IgD-negative memory B cell (primary cell): ENCODE measurements around the gene KDM2A. TPM values are rescaled to one million over a fixed set of nuclear protein-coding genes. Genes with fewer than 3 reads are reported as not detected.
"Not testable (repeated sequence)": the region's sequence is repeated elsewhere in the genome, so short reads cannot be mapped to it uniquely, and the experiment has no call there.

Experiments
- H3K27ac Mint-ChIP-seq, 3 donors: one replicate each; pipeline ENCODE4 v1.8.0; 2020 to 2022; ENCODE audit warnings: mild to moderate bottlenecking in 3 of 3, mixed read lengths in 3 of 3, moderate library complexity in 1 of 3
- H3K27me3 Mint-ChIP-seq: one replicate; pipeline ENCODE4 v1.8.0; 2021; ENCODE audit warnings: mixed read lengths
- H3K36me3 Mint-ChIP-seq: one replicate; pipeline ENCODE4 v1.8.0; 2020; ENCODE audit warnings: mild to moderate bottlenecking, mixed read lengths
- H3K4me1 Mint-ChIP-seq, 3 donors: one replicate each; pipeline ENCODE4 v1.8.0; 2020 to 2022; ENCODE audit warnings: mixed read lengths in 3 of 3, mild to moderate bottlenecking in 1 of 3
- H3K4me3 Mint-ChIP-seq, 4 donors: one replicate each; pipeline ENCODE4 v1.8.0; 2020 to 2022; ENCODE audit warnings: mild to moderate bottlenecking in 4 of 4, mixed read lengths in 4 of 4, moderate library complexity in 3 of 4
- H3K9me3 Mint-ChIP-seq, 3 donors: one replicate each; pipeline ENCODE4 v1.8.0; 2020 to 2021; ENCODE audit warnings: mixed read lengths in 3 of 3, mild to moderate bottlenecking in 1 of 3
- polyA plus RNA-seq: library from polyadenylated mRNA; unstranded; fragments of 300-500 nt; fragmentation: Illumina TruSeq; gene quantifications from one replicate; pipeline ENCODE4 v1.2.3, GENCODE V29; 2021

The KDM2A gene
- polyA plus RNA-seq, 1 donor from 2014 or later, result 25.1 TPM

DNA sequence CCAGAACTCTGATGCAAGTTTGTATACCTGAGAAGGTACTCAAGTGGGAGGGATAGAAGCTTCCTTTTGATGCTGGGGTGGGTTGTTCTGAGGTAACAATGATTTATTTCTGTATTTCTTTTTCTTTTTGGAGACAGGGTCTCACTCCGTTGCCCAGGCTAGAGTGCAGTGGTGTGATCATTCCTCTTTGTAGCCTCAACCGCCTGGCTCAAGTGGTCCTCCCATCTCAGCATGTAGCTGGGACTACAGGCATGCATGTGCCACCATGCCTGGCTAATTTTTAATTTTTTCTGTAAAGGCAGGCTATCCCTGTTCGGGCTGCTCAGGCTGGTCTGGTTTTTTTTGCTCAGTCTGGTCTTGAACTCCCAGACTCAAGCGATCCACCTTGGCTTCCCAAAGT, 7.9 kb downstream of the KDM2A start:
- H3K36me3 Mint-ChIP-seq, result peaks cover 7% of the 10 kb centered on the region
- H3K27me3 Mint-ChIP-seq, result no peaks in the 10 kb centered on the region
- no peak overlapping the region for H3K27ac Mint-ChIP-seq
- H3K4me1 Mint-ChIP-seq, result peaks cover 18 to 22% (median 19%) of the 10 kb centered on the region in 3 donors
- H3K9me3 Mint-ChIP-seq, result no peaks in the 10 kb centered on the region
- H3K4me3 Mint-ChIP-seq, result no peak overlapping the region

GRCh38 chr11:67130861-67131260, 11.8 kb downstream of the KDM2A start:
- Mint-ChIP-seq H3K4me1 (peaks cover 22 to 26% (median 23%) of the 10 kb centered on the region in 3 donors), H3K36me3 (peaks cover 12% of the 10 kb centered on the region)
- H3K27me3 Mint-ChIP-seq, H3K27ac Mint-ChIP-seq, H3K9me3 Mint-ChIP-seq, H3K4me3 Mint-ChIP-seq: not testable (repeated sequence)

- peaks cover 14% of the 10 kb centered on the region for H3K36me3 Mint-ChIP-seq
Observed at GRCh38 chr11:67136156-67136555, 17.1 kb downstream of the KDM2A start.

DNA sequence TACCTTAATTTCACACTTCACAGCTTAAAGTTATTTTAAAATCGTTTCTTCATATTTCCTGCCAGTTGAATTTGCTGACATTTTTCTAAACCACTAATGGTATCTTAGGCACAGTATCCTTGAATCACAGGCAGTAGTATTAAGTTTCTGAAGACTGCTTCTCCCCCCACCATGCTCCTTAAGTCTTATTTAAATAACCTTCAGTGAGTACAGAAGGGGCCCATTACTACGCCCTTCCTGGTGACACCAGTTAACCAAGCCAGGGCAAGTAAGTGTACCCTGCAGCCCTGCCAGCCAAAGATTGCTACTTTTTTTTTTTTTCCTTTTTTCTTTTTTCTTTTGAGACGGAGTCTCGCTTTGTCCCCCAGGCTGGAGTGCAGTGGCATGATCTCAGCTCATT, 19.9 kb downstream of the KDM2A start:
- Mint-ChIP-seq H3K4me1 (peaks cover 8 to 12% (median 11%) of the 10 kb centered on the region in 3 donors), H3K27me3 (no peaks in the 10 kb centered on the region), H3K27ac (no peak overlapping the region), H3K9me3 (no peaks in the 10 kb centered on the region), H3K4me3 (no peak overlapping the region), H3K36me3 (peaks cover 10% of the 10 kb centered on the region)

More at GRCh38 chr11:67136156-67136555, 17.1 kb downstream of the KDM2A start:
- Mint-ChIP-seq H3K9me3 (no peaks in the 10 kb centered on the region), H3K27me3 (no peaks in the 10 kb centered on the region), H3K4me3 (no peak overlapping the region), H3K27ac (peak overlapping the region in 1 of 3 donors; percentile 20), H3K4me1 (peaks cover 14 to 21% (median 21%) of the 10 kb centered on the region in 3 donors)

DNA sequence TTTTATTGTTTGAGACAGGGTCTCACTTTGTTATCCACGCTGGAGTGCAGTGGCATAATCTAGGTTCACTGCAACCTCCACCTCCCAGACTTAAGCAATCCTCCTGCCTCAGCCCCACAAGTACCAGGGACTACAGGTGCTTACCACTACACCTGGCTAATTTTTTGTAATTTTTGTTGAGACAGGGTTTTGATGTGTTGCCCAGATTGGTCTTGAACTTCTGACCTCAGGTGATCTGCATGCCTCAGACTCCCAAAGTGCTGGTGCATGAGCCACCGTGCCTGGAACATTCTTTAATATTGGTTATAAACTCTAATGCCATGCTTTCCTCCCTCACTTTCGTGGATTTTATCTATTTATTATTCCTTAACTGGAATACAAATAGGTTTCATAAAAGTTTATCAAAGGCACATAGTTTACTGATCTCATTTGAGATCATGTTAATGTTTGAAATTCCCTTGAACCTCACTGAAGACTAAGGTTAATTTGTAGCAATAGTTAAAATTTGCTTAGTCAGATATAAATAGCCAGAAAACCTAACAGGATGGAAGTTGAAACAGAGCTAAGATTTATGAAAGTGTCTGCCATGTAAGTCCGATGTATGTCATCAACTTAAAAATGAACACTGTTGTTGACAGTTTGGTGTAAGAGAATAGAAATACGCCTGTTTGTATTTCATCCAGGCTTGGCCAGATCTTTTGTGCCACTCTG, 27.6 kb downstream of the KDM2A start:
- no peak overlapping the region for H3K27ac Mint-ChIP-seq
- H3K27me3 Mint-ChIP-seq, result no peaks in the 10 kb centered on the region
- H3K9me3 Mint-ChIP-seq, result no peaks in the 10 kb centered on the region

DNA sequence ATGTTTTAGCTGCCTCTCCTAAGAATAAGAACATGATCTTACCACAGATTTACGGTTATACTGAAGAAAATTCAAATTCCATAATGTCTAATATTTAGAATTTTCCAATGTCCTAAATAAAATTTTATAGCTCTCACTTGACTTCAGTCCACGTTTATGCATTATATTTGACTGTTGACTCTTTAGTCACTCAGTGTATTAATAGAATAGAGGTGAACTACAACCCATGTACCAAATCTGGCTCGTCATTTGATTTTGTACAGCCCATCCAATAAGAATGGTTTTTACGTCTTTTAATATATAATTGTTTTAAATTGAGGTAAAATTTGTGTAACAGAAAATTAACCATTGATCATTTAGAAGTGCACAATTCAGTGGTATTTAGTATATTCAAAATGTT, 34.9 kb downstream of the KDM2A start:
- Mint-ChIP-seq H3K27me3 (no peaks in the 10 kb centered on the region), H3K4me1 (peaks cover 5 to 15% (median 6%) of the 10 kb centered on the region in 3 donors), H3K27ac (no peak overlapping the region), H3K36me3 (peaks cover 3% of the 10 kb centered on the region), H3K9me3 (no peaks in the 10 kb centered on the region), H3K4me3 (no peak overlapping the region)

More for the DNA sequence above, 27.6 kb downstream of the KDM2A start:
- Mint-ChIP-seq H3K4me1 (peaks cover 0 to 7% (median 3%) of the 10 kb centered on the region in 3 donors), H3K36me3 (peaks cover 4% of the 10 kb centered on the region), H3K4me3 (no peak overlapping the region)

DNA sequence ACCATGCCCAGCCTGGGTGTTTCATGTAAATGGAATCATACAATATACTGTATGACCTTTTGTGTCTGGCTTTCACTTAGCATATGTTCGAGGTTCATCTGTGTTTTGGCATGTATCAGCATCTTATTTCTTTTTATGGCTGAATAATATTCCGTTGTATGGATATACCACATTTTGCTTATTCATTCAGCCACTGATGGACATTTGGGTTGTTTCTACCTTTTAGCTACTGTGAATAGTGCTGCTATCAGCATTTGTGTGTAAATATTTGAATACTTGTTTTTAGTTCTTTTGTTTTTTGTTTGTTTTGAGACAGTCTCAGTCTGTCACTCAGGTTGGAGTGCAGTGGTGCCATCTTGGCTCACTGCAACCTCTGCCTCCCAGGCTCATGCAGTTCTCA, 35.7 kb downstream of the KDM2A start:
- peaks cover 5 to 21% (median 11%) of the 10 kb centered on the region in 3 donors for H3K4me1 Mint-ChIP-seq
- H3K9me3 Mint-ChIP-seq, result no peaks in the 10 kb centered on the region
- no peak overlapping the region for H3K4me3 Mint-ChIP-seq
- H3K27me3 Mint-ChIP-seq, result no peaks in the 10 kb centered on the region
- H3K27ac Mint-ChIP-seq, result no peak overlapping the region
- H3K36me3 Mint-ChIP-seq, result peaks cover 3% of the 10 kb centered on the region

DNA sequence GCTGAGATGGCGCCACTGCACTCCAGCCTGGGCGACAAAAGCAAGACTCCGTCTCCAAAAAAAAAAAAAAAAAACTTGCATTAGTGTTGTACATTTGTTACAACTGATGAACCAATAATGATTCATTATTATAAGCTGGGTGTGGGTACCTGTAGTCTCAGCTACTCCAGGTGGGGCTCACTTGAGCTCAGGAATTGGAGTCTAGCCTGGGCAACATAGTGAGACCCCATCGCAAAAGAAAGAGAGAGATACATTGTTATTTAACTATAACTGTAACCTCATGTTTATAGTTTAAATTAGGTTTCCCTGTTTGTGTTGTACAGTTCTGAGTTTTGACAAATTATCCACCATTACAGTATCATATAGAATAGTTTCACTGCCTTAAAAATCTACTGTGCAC, 38.6 kb downstream of the KDM2A start:
- Mint-ChIP-seq H3K4me1 (peaks cover 11 to 36% (median 16%) of the 10 kb centered on the region in 3 donors), H3K36me3 (no peaks in the 10 kb centered on the region), H3K4me3 (no peak overlapping the region), H3K9me3 (no peaks in the 10 kb centered on the region), H3K27me3 (no peaks in the 10 kb centered on the region), H3K27ac (no peak overlapping the region)

- no peaks in the 10 kb centered on the region for H3K9me3 Mint-ChIP-seq
Observed at GRCh38 chr11:67158221-67158620, 39.2 kb downstream of the KDM2A start.

GRCh38 chr11:67160045-67160444, 41.0 kb downstream of the KDM2A start:
- H3K36me3 Mint-ChIP-seq, result peaks cover 1% of the 10 kb centered on the region
- H3K4me3 Mint-ChIP-seq, result no peak overlapping the region
- H3K9me3 Mint-ChIP-seq, result no peaks in the 10 kb centered on the region
- peaks cover 14 to 42% (median 22%) of the 10 kb centered on the region in 3 donors for H3K4me1 Mint-ChIP-seq
- H3K27me3 Mint-ChIP-seq, result no peaks in the 10 kb centered on the region
- H3K27ac Mint-ChIP-seq, result peak overlapping the region in 1 of 3 donors; percentile 1

More at GRCh38 chr11:67158221-67158620, 39.2 kb downstream of the KDM2A start:
- Mint-ChIP-seq H3K4me3 (no peak overlapping the region), H3K4me1 (peaks cover 13 to 40% (median 17%) of the 10 kb centered on the region in 3 donors), H3K27me3 (no peaks in the 10 kb centered on the region), H3K36me3 (peaks cover 1% of the 10 kb centered on the region), H3K27ac (no peak overlapping the region)

DNA sequence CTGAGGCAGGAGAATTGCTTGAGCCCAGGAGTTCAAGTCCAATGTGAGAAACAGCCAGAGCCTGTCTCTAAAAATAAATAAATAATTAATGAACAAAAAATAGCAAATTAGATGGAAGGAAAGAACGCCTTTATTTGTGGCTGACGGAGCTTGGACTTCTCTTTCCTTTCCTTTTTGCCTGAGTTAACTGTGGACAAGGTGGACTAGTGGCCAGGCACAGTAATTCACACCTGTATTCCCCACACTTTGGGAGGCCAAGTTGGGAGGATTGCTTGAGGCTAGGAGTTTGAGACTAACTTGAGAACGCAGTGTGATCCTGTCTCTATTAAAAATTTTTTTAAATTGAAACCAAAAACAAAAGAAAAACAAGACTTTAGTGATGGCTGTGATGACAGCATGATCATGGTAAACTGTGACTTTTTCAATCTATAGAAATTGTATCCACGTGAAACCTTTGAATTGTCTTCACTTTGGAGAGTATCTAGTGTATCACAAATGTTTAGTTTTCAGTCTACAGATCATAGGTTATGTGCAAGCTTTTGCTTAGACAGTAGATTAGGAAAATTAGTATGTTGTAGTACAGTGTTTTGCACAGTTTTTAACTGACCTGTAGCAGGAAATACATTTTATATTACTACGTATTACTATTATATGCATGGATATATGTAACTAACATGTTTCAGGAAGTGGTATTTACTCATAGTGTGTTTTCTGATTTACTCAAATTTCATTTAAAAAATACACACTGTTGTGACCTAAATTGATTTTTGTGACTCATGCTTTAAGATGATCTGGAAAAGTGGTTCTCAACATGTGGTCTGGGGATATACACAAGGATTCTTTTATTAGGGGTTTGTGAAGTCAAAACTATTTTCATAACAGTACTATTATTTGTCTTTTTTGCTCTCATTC, 42.1 kb downstream of the KDM2A start:
- peaks cover 1% of the 10 kb centered on the region for H3K36me3 Mint-ChIP-seq
- H3K4me3 Mint-ChIP-seq, result no peak overlapping the region
- peaks cover 18 to 52% (median 30%) of the 10 kb centered on the region in 3 donors for H3K4me1 Mint-ChIP-seq

DNA sequence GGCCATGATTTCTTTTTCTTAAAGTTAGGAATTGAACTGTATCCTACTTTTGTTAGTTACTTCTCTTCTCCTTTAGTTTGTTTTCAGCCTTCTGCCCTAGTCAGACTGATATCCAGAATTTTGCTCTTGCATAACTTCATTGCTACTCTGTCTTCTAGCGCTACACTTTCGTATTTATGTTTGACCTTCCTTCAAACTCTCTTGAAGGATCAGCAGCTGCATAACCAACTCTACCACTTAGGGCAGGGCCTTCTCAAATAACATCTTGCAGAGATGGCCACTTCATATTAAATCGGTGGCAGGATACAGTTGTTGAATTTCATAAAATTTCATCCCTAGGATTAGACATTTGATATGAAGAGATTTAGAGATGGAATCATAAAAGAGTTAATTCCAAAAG, 43.9 kb downstream of the KDM2A start:
- H3K4me3 Mint-ChIP-seq, result no peak overlapping the region
- H3K4me1 Mint-ChIP-seq, result peaks cover 25 to 48% (median 38%) of the 10 kb centered on the region in 3 donors
- no peaks in the 10 kb centered on the region for H3K9me3 Mint-ChIP-seq
- peaks cover 1% of the 10 kb centered on the region for H3K36me3 Mint-ChIP-seq
- no peak overlapping the region for H3K27ac Mint-ChIP-seq
- no peaks in the 10 kb centered on the region for H3K27me3 Mint-ChIP-seq

More for the DNA sequence above, 42.1 kb downstream of the KDM2A start:
- H3K9me3 Mint-ChIP-seq, result no peaks in the 10 kb centered on the region
- no peaks in the 10 kb centered on the region for H3K27me3 Mint-ChIP-seq
- H3K27ac Mint-ChIP-seq, result peak overlapping the region in 1 of 3 donors; percentile 8

DNA sequence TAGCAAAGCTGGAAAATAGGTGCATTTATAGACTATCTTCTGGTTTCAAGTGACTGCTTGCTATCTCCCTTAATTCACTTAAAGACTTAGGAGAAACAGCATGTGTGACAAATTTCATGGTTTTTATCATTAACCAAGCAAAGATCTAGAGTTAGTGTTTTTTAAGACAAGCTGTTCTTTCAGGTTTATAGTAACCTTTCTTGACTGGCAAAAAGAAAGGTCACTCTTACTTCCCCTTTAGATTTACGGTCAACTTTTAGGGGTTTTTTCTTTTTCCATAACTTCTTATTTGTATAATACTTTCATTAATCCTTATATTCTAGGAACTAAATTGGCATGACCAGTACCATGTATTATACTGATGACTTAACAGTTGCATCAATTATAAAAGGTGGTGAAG, 46.6 kb downstream of the KDM2A start:
- Mint-ChIP-seq H3K27ac (peak overlapping the region; percentile 40 to 47 (median 43)), H3K36me3 (peaks cover 1% of the 10 kb centered on the region), H3K9me3 (no peaks in the 10 kb centered on the region), H3K4me1 (peaks cover 22 to 32% (median 32%) of the 10 kb centered on the region in 3 donors), H3K27me3 (no peaks in the 10 kb centered on the region), H3K4me3 (no peak overlapping the region)

GRCh38 chr11:67167091-67167490, 48.0 kb downstream of the KDM2A start:
- Mint-ChIP-seq H3K4me1 (peaks cover 22 to 42% (median 25%) of the 10 kb centered on the region in 3 donors), H3K4me3 (peak overlapping the region in 1 of 4 donors; percentile 20), H3K36me3 (peaks cover 1% of the 10 kb centered on the region), H3K9me3 (no peaks in the 10 kb centered on the region), H3K27ac (peak overlapping the region in 1 of 3 donors; percentile 43), H3K27me3 (no peaks in the 10 kb centered on the region)

DNA sequence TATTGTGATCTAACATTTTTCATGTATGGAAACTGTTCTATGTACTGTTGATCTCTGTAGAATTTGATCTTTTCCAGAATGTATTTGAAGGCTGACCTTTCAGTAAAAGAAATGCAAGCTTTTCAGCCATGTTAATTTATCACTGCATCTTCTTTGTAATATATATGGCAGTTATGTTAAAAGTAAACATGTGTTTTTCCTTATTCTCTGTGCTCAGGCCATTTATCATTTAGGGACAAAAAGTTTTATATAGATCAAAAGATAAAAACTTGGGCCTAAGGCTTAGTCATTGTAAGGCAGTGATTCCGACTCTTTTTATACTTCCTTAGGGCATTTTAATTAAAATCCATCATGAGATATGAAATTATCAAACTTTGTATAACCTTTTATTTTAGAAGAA, 48.7 kb downstream of the KDM2A start:
- no peaks in the 10 kb centered on the region for H3K9me3 Mint-ChIP-seq
- H3K27ac Mint-ChIP-seq, result no peak overlapping the region
- H3K36me3 Mint-ChIP-seq, result peaks cover 1% of the 10 kb centered on the region
- no peak overlapping the region for H3K4me3 Mint-ChIP-seq
- H3K4me1 Mint-ChIP-seq, result peaks cover 22 to 44% (median 27%) of the 10 kb centered on the region in 3 donors
- no peaks in the 10 kb centered on the region for H3K27me3 Mint-ChIP-seq
